Measurements from ENCODE around the gene DPH7.

DNA sequence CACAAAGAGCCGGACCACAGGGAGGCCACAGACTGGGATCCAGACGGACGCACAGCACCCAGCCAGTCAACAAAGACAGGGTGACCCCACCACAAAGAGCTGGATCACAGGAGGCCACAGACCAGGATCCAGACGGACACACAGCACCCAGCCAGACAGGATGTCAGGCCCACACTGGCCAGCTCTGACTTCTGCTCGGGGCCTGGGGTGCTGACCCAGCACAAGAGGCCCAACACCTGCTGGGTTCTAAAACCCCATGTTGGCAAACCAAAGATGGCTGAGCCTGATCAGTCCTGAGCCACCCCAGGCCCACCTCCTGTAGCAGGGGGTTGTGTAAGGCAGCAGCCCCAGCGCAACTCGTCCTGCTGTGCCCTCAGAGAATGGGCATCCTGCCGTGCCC lies 5.2 kb upstream of the DPH7 start:
- TF ChIP-seq, protein P1, sequence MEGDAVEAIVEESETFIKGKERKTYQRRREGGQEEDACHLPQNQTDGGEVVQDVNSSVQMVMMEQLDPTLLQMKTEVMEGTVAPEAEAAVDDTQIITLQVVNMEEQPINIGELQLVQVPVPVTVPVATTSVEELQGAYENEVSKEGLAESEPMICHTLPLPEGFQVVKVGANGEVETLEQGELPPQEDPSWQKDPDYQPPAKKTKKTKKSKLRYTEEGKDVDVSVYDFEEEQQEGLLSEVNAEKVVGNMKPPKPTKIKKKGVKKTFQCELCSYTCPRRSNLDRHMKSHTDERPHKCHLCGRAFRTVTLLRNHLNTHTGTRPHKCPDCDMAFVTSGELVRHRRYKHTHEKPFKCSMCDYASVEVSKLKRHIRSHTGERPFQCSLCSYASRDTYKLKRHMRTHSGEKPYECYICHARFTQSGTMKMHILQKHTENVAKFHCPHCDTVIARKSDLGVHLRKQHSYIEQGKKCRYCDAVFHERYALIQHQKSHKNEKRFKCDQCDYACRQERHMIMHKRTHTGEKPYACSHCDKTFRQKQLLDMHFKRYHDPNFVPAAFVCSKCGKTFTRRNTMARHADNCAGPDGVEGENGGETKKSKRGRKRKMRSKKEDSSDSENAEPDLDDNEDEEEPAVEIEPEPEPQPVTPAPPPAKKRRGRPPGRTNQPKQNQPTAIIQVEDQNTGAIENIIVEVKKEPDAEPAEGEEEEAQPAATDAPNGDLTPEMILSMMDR (conservative IDR thresholded peaks at IDR 0.05; ENCODE audit: low read length), result no peak
- no peak for TF ChIP-seq EZH2phosphoT487 (IDR thresholded peaks at IDR 0.05; ENCODE audit: borderline replicate concordance)
